Activated CD4-positive, alpha-beta T cell treated with anti-CD3 and anti-CD28 coated beads, Interleukin-2, amount 50 U/mL, for 1 hour (primary cell): ENCODE data around the gene SHOC2.

Experiments
- DNase-seq: peaks from one replicate; pipeline ENCODE4 v3.0.0-alpha.2; 2020

The SHOC2 gene

GRCh38 chr10:110919349-110919931 is at the start of gene SHOC2:
Gene SHOC2 (plus strand): TSS chr10:110919604. CDS start chr10:110964359, 44,755 bp downstream.
- peak; percentile 96 for DNase-seq

- DNase-seq, result no peak
Measured at GRCh38 chr10:110870823-110871297, 48.5 kb upstream of the SHOC2 start.

- peak; percentile 94 for DNase-seq
Measured at GRCh38 chr10:110871298-110872084, 47.9 kb upstream of the SHOC2 start, which contains the start of gene PDCD4. Gene PDCD4 (plus strand): TSS chr10:110871928. CDS start chr10:110876028, 4,100 bp downstream.

GRCh38 chr10:110872145-110872983 is 47.0 kb upstream of the SHOC2 start:
- peak; percentile 84 for DNase-seq

- no peak for DNase-seq
Measured at GRCh38 chr10:110872984-110873923, 46.1 kb upstream of the SHOC2 start.

- DNase-seq, result no peak
Measured at GRCh38 chr10:110873951-110874350, 45.5 kb upstream of the SHOC2 start.

GRCh38 chr10:110876000-110876399 is 43.4 kb upstream of the SHOC2 start:
- no peak for DNase-seq

- no peak for DNase-seq
Measured at GRCh38 chr10:110876788-110877187, 42.6 kb upstream of the SHOC2 start.

- no peak for DNase-seq
Measured at GRCh38 chr10:110880012-110880411, 39.4 kb upstream of the SHOC2 start.

- no peak for DNase-seq
Measured at GRCh38 chr10:110881247-110881646, 38.2 kb upstream of the SHOC2 start.

- no peak for DNase-seq
Measured at GRCh38 chr10:110881905-110882304, 37.5 kb upstream of the SHOC2 start.

GRCh38 chr10:110883924-110884323 is 35.5 kb upstream of the SHOC2 start:
- DNase-seq, result no peak

GRCh38 chr10:110885932-110886674 is 33.3 kb upstream of the SHOC2 start:
- DNase-seq, result no peak

- DNase-seq, result no peak
Measured at GRCh38 chr10:110887560-110887959, 31.8 kb upstream of the SHOC2 start.

- DNase-seq, result no peak
Measured at GRCh38 chr10:110892602-110893288, 26.7 kb upstream of the SHOC2 start.

- DNase-seq, result no peak
Measured at GRCh38 chr10:110893559-110894179, 25.7 kb upstream of the SHOC2 start.

- no peak for DNase-seq
Measured at GRCh38 chr10:110897184-110897583, 22.2 kb upstream of the SHOC2 start.

GRCh38 chr10:110898391-110898790 is 21.0 kb upstream of the SHOC2 start:
- DNase-seq, result no peak

GRCh38 chr10:110900983-110901382 is 18.4 kb upstream of the SHOC2 start:
- DNase-seq, result no peak
